A549 (cell line): ENCODE measurements around the gene HOXB7.

Experiments
- CEBPB ChIP-seq, 2 experiments: fragments of >200 bp in 1 of 2; sonication (Bioruptor Twin) in 1 of 2; formaldehyde crosslinking in 1 of 2; IDR thresholded peaks; 2 replicates each; pipeline ENCODE4 v1.6.1; 2012 to 2016
- CTCF ChIP-seq: fragments of >200 bp; sonication (Bioruptor Twin); formaldehyde crosslinking; IDR thresholded peaks from 3 replicates; pipeline ENCODE4 v1.5.1; 2016
- EP300 ChIP-seq, 2 experiments: fragments of >200 bp; sonication (Bioruptor Twin); formaldehyde crosslinking; IDR thresholded peaks; 2 replicates in 1 of 2; 3 replicates in 1 of 2; pipeline ENCODE4 v1.6.1; 2016 to 2017
- HDAC2 ChIP-seq: fragments of 200-600 bp; sonication (generic); IDR thresholded peaks from 2 replicates; pipeline ENCODE4 v1.6.1; 2016
- HMGXB4 ChIP-seq: fragments of 250-450 bp; sonication (Bioruptor Pico); IDR thresholded peaks from 2 replicates; pipeline ENCODE4 v1.5.0; 2021; ENCODE audit warnings: mild to moderate bottlenecking, moderate library complexity, borderline replicate concordance
- JUN ChIP-seq, 2 experiments: fragments of >200 bp; sonication (Bioruptor Twin); formaldehyde crosslinking; IDR thresholded peaks; 2 replicates in 1 of 2; 3 replicates in 1 of 2; pipeline ENCODE4 v1.6.1; 2016 to 2017
- NR3C1 ChIP-seq: fragments of >200 bp; sonication (Bioruptor Twin); formaldehyde crosslinking; IDR thresholded peaks from 3 replicates; pipeline ENCODE4 v1.6.1; 2017
- POLR2A ChIP-seq: IDR thresholded peaks from 2 replicates; pipeline ENCODE4 v1.6.1; 2012; ENCODE audit warnings: mild to moderate bottlenecking, low read length

- TF ChIP-seq POLR2A (no peak), HDAC2 (no peak), CTCF (no peak), JUN (IDR thresholded peaks at IDR 0.05) (no peak), HMGXB4 (no peak), EP300 (IDR thresholded peaks at IDR 0.05) (no peak), NR3C1 (no peak), CEBPB (IDR thresholded peaks at IDR 0.05) (no peak)
Measured at GRCh38 chr17:48591255-48592056, 19.4 kb downstream of the HOXB7 start.
